HG03064 (cell line): ENCODE measurements around the gene COBL.

Source experiments
- ATAC-seq: cut with Tn5 transposase; IDR thresholded peaks from one replicate; pipeline ENCODE4 v1.9.1; 2021; ENCODE audit warnings: low read depth; ENCODE audit not compliant: unreplicated experiment

The COBL gene

GRCh38 chr7:51237446-51238133 lies 79.0 kb downstream of the COBL start:
- ATAC-seq, result no peak

GRCh38 chr7:51236470-51237132 lies 80.0 kb downstream of the COBL start:
- no peak for ATAC-seq

GRCh38 chr7:51235593-51236313 lies 80.9 kb downstream of the COBL start:
- no peak for ATAC-seq

- no peak for ATAC-seq
These were observed 81.8 kb downstream of the COBL start for GRCh38 chr7:51234609-51235308.

GRCh38 chr7:51234139-51234538 lies 82.5 kb downstream of the COBL start:
- no peak for ATAC-seq

- ATAC-seq, result no peak
These were observed 83.2 kb downstream of the COBL start for GRCh38 chr7:51233374-51233773.

- no peak for ATAC-seq
These were observed 85.9 kb downstream of the COBL start for GRCh38 chr7:51230723-51231122.

- no peak for ATAC-seq
These were observed 86.3 kb downstream of the COBL start for GRCh38 chr7:51230324-51230625.

GRCh38 chr7:51229620-51230323 lies 86.8 kb downstream of the COBL start:
- ATAC-seq, result no peak

GRCh38 chr7:51229106-51229537 lies 87.5 kb downstream of the COBL start:
- no peak for ATAC-seq

- no peak for ATAC-seq
These were observed 88.1 kb downstream of the COBL start for GRCh38 chr7:51228386-51228958.

- ATAC-seq, result no peak
These were observed 88.7 kb downstream of the COBL start for GRCh38 chr7:51227861-51228260.

- ATAC-seq, result no peak
These were observed 89.6 kb downstream of the COBL start for GRCh38 chr7:51226916-51227535.

GRCh38 chr7:51226063-51226755 lies 90.4 kb downstream of the COBL start:
- ATAC-seq, result no peak

GRCh38 chr7:51224811-51225595 lies 91.6 kb downstream of the COBL start:
- no peak for ATAC-seq

- ATAC-seq, result no peak
These were observed 93.1 kb downstream of the COBL start for GRCh38 chr7:51223505-51223904.

GRCh38 chr7:51222916-51223315 lies 93.7 kb downstream of the COBL start:
- no peak for ATAC-seq

GRCh38 chr7:51220226-51220625 lies 96.4 kb downstream of the COBL start:
- ATAC-seq, result no peak
